NCI-H226 (cell line): Measurements from ENCODE around the gene TIMP2.
A peak's percentile ranks its signal among the peaks of the same experiment; 100 is the strongest.

Experiments used
- DNase-seq: peaks from one replicate; pipeline ENCODE4 v3.0.0-alpha.2; 2015

The TIMP2 gene

DNA sequence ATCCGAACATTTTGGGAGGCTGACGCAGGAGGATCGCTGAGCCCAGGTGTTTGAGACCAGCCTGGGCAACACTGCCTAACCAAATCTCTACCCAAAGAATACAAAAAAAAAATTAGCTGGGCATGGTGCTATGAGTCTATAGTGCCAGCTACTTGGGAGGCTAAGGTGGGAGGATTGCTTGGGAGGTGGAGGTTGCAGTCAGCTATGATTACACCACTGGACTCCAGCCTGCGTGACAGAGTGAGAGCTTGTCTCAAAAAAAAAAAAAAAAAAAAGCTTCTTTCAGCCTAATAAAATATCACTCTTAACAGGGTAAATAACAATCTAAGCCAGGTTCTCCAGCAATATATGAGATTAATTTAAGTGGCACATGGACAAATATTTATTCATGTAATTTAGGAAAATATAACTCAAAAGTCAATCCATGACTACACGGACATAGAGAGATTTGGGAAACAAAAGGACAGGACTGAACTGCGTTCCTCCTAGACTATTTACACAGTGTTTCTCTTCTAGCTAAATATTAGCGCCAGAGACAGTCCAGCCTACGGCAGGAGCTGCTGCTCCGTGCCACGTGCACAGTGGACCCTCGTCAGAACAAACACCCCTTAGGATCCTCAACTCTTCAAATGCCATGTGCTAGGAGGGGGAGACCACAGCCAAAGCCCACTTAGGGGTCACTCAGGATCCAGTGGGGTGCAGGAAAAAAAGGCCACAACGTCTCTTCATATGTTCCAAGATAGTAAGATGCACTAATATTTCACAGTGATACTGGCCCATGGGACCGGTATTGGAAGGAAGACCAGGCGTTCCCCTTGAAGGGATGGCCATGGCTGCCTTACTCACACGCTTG, 93.3 kb downstream of the TIMP2 start:
- no peak for DNase-seq

DNA sequence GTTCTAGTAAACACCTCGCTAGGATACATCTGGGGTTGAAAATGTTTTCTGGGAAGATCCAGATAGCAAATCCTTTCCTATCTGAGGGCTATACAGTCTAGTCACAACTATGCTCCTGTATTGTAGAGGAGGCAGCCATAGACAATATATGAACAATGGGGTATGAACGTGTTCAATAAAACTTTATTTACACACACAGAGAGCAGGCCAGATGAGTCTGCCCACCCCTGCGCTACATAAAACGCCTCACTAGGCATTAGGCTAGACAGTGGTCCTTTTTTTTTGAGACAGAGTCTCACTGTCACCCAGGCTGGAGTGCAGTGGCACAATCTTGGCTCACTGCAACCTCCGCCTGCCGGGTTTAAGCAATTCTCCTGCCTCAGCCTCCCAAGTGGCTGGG, 95.7 kb downstream of the TIMP2 start:
- DNase-seq, result no peak

DNA sequence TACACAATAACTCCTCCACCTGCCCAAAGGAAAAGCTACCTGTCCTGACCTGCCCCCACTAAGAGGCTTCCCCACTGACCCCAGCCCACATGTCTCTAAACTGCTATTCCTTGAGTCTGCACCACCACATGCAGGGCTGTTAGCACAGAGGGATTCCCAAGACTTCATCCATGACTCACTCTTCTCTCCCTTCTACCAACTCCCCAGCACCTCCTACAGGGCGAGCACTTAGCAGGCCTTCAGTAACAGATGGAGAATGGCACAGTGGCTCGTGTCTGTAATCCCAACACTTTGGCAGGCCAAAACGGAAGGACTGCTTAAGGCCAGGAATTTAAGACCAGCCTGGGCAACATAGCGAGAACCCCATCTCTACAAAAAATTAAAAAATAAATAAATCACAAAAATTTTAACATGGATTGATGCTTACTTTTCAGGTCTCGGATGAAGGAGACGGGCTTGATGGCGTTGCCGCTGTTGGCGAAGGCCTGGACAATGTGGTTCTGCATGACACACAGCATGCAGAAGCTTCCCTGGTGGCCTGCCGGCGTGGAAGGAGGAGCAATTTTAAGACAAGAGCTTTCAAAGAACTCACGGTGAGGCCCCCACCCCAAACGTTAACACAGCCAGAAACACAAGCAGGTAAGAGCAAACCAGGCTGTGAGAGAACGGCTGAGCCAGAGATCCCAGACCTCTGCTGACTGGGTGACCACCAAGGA, 96.6 kb downstream of the TIMP2 start:
- peak; percentile 49 for DNase-seq

GRCh38 chr17:78826836-78827509, 98.2 kb downstream of the TIMP2 start:
- DNase-seq, result no peak

- DNase-seq, result no peak
Measured at GRCh38 chr17:78826421-78826820, 98.8 kb downstream of the TIMP2 start.

DNA sequence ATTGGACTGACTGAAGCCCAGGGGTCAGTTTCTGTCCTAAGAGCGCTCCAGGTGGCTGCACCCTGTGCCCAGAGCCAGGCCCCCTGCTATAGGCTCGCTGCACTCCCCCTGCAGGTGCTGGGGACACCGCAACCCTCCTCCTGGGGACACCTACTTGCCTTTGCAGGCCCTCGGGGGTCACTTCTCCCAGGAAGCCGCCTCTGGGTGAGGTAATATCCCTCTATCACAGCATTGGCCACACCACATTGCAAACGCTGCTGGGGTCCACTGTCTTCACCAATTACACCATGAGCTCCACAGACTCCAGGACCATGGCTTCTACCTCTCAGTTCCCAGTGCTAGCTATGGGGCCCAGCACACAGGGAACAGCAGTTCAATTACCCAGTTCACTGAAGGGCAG, 99.5 kb downstream of the TIMP2 start:
- no peak for DNase-seq

DNA sequence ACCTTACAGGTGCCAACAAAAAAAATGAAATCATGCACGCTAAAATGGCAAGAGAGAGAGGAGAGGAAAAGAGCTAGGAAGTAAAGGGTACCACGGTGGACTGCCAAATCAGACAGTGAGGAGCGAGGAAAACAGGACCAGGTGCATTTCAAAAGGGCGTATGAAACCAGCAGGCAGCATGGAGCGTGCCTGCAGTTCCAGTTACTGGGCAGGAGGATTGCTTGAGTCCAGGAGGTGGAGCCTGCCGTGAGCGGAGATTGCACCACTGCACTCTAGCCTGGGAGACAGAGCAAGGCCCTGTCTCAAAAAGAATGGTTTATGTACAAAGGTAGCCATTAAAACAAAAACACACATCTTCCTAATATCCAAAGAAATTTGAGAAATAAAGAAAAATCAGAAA, 100.9 kb downstream of the TIMP2 start:
- no peak for DNase-seq

DNA sequence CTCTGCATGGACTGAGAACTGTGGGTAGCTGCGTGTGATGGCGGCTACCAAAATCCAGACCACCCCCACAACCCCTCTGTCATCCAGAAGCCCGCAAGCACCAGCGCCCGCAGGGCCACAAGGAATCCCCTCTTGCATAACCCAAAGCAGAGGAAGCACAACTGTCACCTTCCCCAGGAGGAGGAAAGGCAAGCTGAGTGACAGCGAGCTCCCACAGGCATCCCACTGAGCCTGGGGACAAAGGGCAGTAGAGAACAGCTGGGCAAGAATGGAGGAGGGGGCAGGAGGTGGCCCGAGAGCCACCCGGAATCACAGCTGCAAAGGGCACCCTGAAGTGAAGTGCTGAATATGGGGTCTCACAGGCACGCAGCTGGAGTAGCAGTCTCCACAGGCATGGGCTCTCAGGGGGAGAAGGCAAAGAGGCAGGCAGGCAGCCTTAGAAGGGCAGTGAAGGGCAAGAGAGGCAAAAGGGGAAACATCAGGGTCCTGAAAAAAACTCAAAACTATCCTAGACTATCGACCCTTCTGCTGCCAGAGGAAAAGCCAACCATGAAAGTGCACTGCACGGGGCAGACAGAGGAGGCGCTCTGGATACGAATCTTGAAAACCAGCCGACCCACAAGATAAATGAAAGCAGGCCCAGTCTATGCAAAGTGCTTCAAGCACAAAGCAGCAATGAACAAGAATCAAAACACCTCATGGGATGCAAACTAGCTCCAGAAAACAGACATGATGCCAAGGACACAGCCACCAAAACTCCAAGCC, 101.7 kb downstream of the TIMP2 start:
- DNase-seq, result no peak

- DNase-seq, result peak; percentile 98
Measured at GRCh38 chr17:78822552-78822951, 102.6 kb downstream of the TIMP2 start.

- DNase-seq, result no peak
Measured at GRCh38 chr17:78821961-78822360, 103.2 kb downstream of the TIMP2 start.

DNA sequence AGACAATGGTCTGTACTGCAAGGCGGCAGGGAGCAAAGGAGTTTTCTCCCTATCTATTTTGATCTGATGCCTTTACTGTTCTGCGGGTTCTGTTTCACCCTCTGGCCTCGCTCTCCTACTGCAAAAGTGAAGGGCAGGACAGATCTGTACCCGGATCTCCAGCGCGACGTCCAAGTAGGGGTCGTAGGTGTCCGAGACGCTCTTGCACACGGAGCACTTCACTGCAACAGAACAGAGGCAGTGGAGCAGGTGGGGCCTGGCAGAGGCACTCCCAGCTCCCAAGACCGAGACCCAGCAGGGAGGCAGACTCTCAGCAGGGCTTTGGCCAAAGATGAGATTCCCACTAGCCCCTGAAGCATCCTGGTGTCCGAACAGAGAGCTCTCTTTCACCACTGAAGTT, 104.3 kb downstream of the TIMP2 start:
- DNase-seq, result no peak

GRCh38 chr17:78819806-78820792, 105.1 kb downstream of the TIMP2 start:
- DNase-seq, result no peak

GRCh38 chr17:78819402-78819801, 105.8 kb downstream of the TIMP2 start:
- no peak for DNase-seq

DNA sequence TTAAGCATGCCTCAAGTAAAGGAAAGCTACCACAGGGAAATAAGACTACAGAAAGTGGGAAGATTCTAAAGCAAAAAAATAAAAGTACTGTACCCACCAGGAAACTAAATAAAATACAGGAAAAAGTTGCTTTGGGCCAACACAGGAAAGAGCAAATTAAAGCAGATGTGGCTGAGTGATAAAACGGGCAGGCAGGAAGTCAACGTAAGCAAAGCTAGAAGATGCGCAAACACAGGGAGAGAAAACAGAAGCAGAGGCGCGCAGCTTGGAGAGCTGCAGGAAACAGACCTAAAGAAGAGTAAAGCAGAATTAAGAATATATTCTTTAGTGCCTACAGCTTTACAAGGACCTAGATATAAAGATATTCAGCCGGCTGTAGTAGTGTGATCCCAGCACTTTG, 106.3 kb downstream of the TIMP2 start:
- no peak for DNase-seq

DNA sequence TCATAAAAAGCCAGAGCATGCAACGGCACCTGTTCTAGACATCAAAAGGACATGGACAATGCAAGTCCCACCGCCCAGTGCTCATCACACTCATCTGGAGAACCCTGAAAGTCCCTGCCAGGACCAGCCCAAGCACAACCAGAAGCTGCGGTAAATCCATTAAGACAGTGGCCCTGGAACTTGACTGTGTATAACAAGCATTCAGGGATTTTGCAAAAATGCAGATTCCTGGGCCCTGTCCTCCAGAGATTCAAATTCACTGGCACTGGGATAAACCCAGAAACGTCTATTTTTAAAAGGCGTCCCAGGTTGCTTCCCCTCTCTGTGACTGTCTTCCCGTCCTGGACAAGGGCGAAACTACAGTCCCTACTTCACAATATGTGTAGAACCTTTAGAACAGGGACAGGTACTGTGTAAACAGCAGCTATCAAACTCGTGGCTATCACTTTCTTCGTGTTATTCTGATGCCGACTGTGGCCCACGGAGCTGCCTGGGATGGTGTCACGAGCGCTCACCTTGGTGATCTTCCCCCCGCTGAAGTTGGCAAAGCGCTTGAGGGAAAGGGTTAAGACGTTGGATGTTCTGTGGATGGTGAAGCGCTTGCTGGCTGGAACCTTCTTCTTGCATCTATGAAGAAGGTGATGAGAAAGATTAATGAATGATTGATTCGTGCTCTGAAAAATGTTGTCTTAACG, 106.9 kb downstream of the TIMP2 start:
- DNase-seq, result no peak

GRCh38 chr17:78817123-78817522, 108.1 kb downstream of the TIMP2 start:
- DNase-seq, result no peak

DNA sequence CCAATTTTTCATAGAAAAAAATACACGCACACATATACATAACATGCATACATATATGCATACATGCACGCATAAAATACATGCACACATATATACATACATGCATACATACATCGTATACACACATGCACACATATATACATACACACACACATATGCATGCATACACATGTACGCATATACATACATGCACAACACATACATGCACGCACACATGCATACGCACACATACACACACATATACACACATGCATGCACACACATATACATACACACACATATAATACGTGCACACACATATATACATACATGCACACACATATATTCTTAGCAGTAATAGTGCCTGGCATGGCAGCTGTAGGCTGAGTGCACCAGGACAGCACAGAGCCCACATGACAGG, 109.5 kb downstream of the TIMP2 start:
- DNase-seq, result no peak

- no peak for DNase-seq
Measured at GRCh38 chr17:78812855-78813254, 112.3 kb downstream of the TIMP2 start.

DNA sequence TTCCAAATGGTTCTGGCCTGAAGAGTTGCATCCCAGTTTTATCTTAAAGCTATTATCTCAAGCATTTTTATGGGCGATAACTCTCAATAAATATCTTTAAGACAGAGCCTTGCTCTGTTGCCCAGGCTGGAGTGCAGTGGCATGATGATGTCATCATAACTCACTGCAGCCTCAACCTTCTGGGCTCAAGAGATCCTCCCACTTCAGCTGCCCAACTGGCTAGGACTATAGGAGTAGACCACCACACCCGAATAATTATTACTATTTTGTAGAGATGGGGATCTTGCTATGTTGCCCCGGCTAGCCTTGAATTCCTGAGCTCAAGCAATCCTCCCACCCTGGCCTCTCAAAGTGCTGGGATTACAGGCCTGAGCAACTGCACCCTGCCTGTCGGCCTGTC, 117.0 kb downstream of the TIMP2 start:
- DNase-seq, result no peak

DNA sequence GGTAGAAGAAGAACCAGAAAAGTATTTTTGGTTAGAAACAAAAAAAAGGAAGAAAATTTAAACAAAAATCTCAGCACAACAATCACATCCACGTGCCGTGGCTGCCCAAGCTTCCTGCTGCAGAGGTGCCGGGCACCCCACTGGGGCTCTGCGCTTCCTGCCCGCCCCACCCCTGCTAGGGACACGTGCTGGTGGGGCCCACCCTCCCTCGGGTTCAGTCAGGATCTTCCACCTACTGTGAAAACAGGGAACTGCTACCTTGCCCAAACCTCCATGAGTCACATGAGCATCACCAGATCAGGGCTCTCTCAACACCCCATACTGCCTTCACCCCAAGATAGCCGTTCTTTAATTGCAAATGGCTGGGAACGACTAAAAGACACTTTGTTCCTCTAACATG, 118.7 kb downstream of the TIMP2 start:
- DNase-seq, result no peak

GRCh38 chr17:78805301-78805700, 119.9 kb downstream of the TIMP2 start:
- no peak for DNase-seq
